ENCODE results near the gene SURF1.
A peak's percentile ranks its signal among the peaks of the same experiment; 100 is the strongest.

Gene SURF1

DNA sequence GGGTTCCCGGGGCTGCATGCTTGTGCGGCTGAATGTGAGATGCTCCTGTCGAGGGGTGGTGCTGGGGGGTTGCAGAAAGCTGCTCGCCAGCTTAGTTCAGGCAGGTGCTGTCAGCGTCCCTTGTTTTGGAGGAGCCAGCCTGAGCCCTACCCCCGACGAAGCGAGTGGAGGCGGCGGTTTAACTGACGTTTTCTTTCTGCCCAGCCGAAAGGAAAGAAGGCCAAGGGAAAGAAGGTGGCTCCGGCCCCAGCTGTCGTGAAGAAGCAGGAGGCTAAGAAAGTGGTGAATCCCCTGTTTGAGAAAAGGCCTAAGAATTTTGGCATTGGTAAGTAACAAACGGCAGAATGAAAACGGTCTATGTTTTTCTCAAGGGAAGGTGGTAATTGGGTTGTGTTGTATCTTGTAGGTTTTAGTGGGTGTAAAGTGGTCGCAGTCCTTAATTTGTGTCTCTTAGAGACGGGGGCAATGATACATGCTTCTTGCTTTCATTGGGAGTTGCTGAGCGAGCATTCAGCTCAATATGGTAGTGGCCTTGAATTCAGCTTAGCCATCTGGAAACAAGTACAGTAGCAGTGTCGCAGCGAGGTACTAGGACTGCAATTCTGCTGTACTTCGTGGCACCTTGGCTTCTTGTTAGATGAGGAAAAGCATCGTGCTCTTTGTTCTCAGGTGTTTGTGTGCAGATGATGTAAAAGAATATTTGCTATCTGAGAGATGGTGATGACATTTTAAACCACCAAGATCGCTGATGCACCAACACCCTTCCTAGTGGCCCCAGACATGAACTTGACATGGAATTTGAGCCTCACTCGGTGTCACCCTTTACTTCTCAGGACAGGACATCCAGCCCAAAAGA, 7.3 kb downstream of the SURF1 start:
- H3K4me3 Mint-ChIP-seq = peak overlapping the region; percentile 99

DNA sequence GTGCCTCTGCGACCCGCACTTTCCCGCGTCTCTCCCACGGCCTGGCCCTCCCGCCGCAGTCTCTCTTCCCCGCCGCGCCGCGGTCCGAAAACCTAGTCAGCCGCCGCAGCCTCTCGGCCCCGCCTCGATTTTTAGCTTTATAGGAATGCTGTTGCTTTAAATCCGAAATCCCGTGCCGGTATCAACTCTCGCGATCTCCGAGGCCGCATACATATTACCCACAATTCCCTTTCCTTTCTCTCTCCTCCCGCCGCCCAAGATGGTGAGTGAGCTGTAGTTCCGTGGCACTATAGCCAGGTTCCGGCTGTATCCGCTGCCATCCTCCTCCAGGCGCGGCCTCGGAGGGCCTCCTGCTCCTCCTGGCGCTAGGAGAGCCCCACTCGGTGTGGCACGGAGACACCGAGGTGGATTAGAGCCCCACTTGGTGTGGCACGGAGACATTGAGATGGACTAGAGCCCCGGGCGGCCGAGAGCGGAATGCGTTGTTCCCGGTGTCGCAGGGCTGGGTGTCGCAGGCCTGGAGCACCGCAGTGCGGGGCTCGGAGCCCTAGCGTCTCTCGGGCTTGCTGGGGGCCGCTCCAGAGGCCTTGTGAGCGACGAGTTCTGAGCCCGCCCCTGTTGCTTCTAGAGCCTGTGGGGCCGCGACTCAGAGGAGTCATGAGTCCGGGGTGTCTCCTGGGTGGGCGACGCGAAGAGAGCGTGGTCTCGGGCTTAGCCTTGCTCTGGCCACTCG, 8.1 kb downstream of the SURF1 start, which contains the start of the genes MED22 and RPL7A:
Gene MED22 (minus strand): TSS at position 147 of the 733 bp plus-strand sequence. CDS start 1,469 bp downstream, outside the sequence.
Gene RPL7A (plus strand): TSS at position 234 of the 733 bp plus-strand sequence. CDS start 26 bp downstream, at position 260.
- H3K27ac Mint-ChIP-seq = peak within 1 kb of the TSS; percentile 95
- H3K36me3 Mint-ChIP-seq = peaks cover 26% of the 10 kb centered on the region
- H3K4me1 Mint-ChIP-seq = peaks cover 23% of the 10 kb centered on the region
- ATAC-seq (ENCODE audit: low read depth) = peak; percentile 87
- no peaks in the 10 kb centered on the region for H3K27me3 Mint-ChIP-seq
- DNase-seq (ENCODE audit: low spot score in 2 of 2) = peak; percentile 84 to 90
- peak within 1 kb of the TSS; percentile 99 for H3K4me3 Mint-ChIP-seq
- no peaks in the 10 kb centered on the region for H3K9me3 Mint-ChIP-seq

More for the DNA sequence above, 7.3 kb downstream of the SURF1 start:
- peak overlapping the region; percentile 95 for H3K27ac Mint-ChIP-seq
- DNase-seq (ENCODE audit: low spot score in 2 of 2) (no peak), ATAC-seq (ENCODE audit: low read depth) (no peak)
- H3K4me1 Mint-ChIP-seq = peaks cover 26% of the 10 kb centered on the region
- H3K9me3 Mint-ChIP-seq = no peaks in the 10 kb centered on the region
- H3K36me3 Mint-ChIP-seq = peaks cover 26% of the 10 kb centered on the region
- no peaks in the 10 kb centered on the region for H3K27me3 Mint-ChIP-seq

GRCh38 chr9:133347515-133347984, 8.7 kb downstream of the SURF1 start:
- peaks cover 21% of the 10 kb centered on the region for H3K4me1 Mint-ChIP-seq
- H3K27me3 Mint-ChIP-seq = no peaks in the 10 kb centered on the region
- H3K36me3 Mint-ChIP-seq = peaks cover 25% of the 10 kb centered on the region
- ATAC-seq (ENCODE audit: low read depth) (peak; percentile 47), DNase-seq (ENCODE audit: low spot score in 2 of 2) (peak; percentile 53 to 63)
- no peaks in the 10 kb centered on the region for H3K9me3 Mint-ChIP-seq
- peak overlapping the region; percentile 95 for H3K27ac Mint-ChIP-seq
- peak overlapping the region; percentile 99 for H3K4me3 Mint-ChIP-seq

- H3K36me3 Mint-ChIP-seq = peaks cover 28% of the 10 kb centered on the region
- DNase-seq (ENCODE audit: low spot score in 2 of 2) (no peak), ATAC-seq (ENCODE audit: low read depth) (no peak)
- H3K4me3 Mint-ChIP-seq = peak overlapping the region; percentile 99
- peaks cover 32% of the 10 kb centered on the region for H3K4me1 Mint-ChIP-seq
- peak overlapping the region; percentile 95 for H3K27ac Mint-ChIP-seq
- no peaks in the 10 kb centered on the region for H3K27me3 Mint-ChIP-seq
- H3K9me3 Mint-ChIP-seq = no peaks in the 10 kb centered on the region
These were observed 10.1 kb downstream of the SURF1 start for GRCh38 chr9:133346021-133346785.

DNA sequence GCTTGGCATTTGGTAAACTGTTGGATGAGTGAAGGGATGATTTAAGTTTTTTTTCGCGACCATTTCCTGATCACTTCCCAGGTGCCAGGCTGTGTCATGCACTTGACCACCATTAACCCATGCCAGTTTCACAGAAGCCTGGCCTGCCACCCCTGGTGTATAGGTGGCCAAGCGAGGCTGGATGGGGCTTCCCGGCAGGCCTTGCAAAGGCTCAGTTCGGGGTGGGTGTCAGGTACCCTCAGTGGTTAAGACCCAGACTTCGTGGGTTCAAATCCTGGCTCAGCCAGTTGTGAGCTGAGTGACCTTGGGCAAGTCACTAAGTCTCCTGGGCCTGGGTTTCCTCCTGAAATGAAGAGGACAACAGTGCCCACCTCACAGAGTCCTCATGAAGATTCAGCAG, 10.7 kb downstream of the SURF1 start:
- Mint-ChIP-seq H3K4me1 (peaks cover 34% of the 10 kb centered on the region), H3K36me3 (peaks cover 29% of the 10 kb centered on the region), H3K9me3 (no peaks in the 10 kb centered on the region), H3K27ac (no peak overlapping the region), H3K27me3 (no peaks in the 10 kb centered on the region), H3K4me3 (no peak overlapping the region)
- DNase-seq (ENCODE audit: low spot score in 2 of 2) (no peak), ATAC-seq (ENCODE audit: low read depth) (no peak)

- Mint-ChIP-seq H3K4me1 (peaks cover 40% of the 10 kb centered on the region), H3K27me3 (no peaks in the 10 kb centered on the region), H3K36me3 (peaks cover 33% of the 10 kb centered on the region), H3K27ac (no peak overlapping the region), H3K9me3 (no peaks in the 10 kb centered on the region), H3K4me3 (no peak overlapping the region)
- DNase-seq (ENCODE audit: low spot score in 2 of 2) (no peak), ATAC-seq (ENCODE audit: low read depth) (no peak)
These were observed 11.3 kb downstream of the SURF1 start for GRCh38 chr9:133344979-133345378.

DNA sequence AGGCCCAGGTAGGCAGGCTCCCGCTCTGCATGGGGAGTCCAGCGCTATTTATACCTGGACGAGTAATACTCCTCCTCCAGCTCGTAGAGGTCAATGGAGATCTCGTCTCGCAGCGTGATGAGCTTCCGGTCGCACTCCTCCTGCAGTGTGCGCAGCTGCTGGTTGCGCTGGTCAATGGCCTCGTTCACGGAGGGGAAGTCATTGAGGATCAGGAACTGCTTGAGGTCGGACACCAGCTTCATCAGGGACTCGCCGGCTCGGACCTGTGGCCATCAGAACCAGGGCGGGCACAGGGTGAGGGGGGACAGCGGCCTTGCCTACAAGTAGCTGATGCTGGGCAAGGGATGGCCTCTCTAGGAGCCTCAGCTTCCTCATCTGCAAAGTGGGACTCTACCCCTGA, 12.2 kb downstream of the SURF1 start:
- ATAC-seq (ENCODE audit: low read depth) (no peak), DNase-seq (ENCODE audit: low spot score in 2 of 2) (no peak)
- H3K4me3 Mint-ChIP-seq = no peak overlapping the region
- peaks cover 34% of the 10 kb centered on the region for H3K36me3 Mint-ChIP-seq
- no peaks in the 10 kb centered on the region for H3K9me3 Mint-ChIP-seq
- H3K4me1 Mint-ChIP-seq = peaks cover 42% of the 10 kb centered on the region
- H3K27ac Mint-ChIP-seq = no peak overlapping the region
- no peaks in the 10 kb centered on the region for H3K27me3 Mint-ChIP-seq

DNA sequence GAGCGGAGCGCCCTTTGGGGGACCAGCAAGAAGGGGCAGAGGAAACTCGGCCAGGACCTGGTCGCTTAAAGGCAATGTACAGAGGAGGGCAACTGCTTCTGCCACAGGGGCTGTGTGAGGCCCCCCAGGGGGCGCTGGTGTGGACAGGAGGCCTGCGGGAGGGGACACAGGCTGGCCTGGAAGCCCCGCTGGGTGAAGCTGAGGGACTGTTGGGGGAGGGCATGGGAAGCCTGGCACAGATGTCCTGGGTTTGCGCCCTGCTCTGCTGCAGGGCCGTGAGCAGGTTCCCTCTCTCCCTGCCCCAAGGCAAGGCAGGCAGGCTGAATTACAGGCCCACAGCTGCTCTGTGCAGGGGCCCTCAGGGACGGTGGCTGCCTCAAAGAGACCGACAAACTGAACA, 13.7 kb downstream of the SURF1 start:
- Mint-ChIP-seq H3K36me3 (peaks cover 32% of the 10 kb centered on the region), H3K27ac (peak overlapping the region; percentile 84), H3K27me3 (no peaks in the 10 kb centered on the region), H3K9me3 (no peaks in the 10 kb centered on the region), H3K4me1 (peaks cover 44% of the 10 kb centered on the region), H3K4me3 (no peak overlapping the region)
- ATAC-seq (ENCODE audit: low read depth) = no peak
- DNase-seq (ENCODE audit: low spot score in 2 of 2) = no peak

GRCh38 chr9:133342069-133342406, 14.2 kb downstream of the SURF1 start:
- Mint-ChIP-seq H3K9me3 (no peaks in the 10 kb centered on the region), H3K4me1 (peaks cover 42% of the 10 kb centered on the region), H3K4me3 (no peak overlapping the region), H3K27me3 (no peaks in the 10 kb centered on the region), H3K36me3 (peaks cover 31% of the 10 kb centered on the region), H3K27ac (peak overlapping the region; percentile 84)
- no peak for ATAC-seq (ENCODE audit: low read depth)
- DNase-seq (ENCODE audit: low spot score in 2 of 2) = no peak

GRCh38 chr9:133341369-133342068, 14.8 kb downstream of the SURF1 start:
- Mint-ChIP-seq H3K27ac (peak overlapping the region; percentile 84), H3K4me1 (peaks cover 37% of the 10 kb centered on the region), H3K9me3 (no peaks in the 10 kb centered on the region), H3K27me3 (no peaks in the 10 kb centered on the region), H3K4me3 (peak overlapping the region; percentile 30), H3K36me3 (peaks cover 29% of the 10 kb centered on the region)
- DNase-seq (ENCODE audit: low spot score in 2 of 2) = no peak
- ATAC-seq (ENCODE audit: low read depth) = no peak

GRCh38 chr9:133340916-133341315, 15.4 kb downstream of the SURF1 start:
- no peak for DNase-seq (ENCODE audit: low spot score in 2 of 2)
- H3K36me3 Mint-ChIP-seq = peaks cover 29% of the 10 kb centered on the region
- peak overlapping the region; percentile 37 for H3K4me3 Mint-ChIP-seq
- H3K4me1 Mint-ChIP-seq = peaks cover 37% of the 10 kb centered on the region
- no peak for ATAC-seq (ENCODE audit: low read depth)
- H3K27ac Mint-ChIP-seq = peak overlapping the region; percentile 84
- no peaks in the 10 kb centered on the region for H3K9me3 Mint-ChIP-seq
- no peaks in the 10 kb centered on the region for H3K27me3 Mint-ChIP-seq

GRCh38 chr9:133340256-133340655, 16.0 kb downstream of the SURF1 start:
- no peak for DNase-seq (ENCODE audit: low spot score in 2 of 2)
- Mint-ChIP-seq H3K4me1 (peaks cover 41% of the 10 kb centered on the region), H3K27ac (peak overlapping the region; percentile 84), H3K36me3 (peaks cover 29% of the 10 kb centered on the region), H3K4me3 (peak overlapping the region; percentile 37), H3K9me3 (no peaks in the 10 kb centered on the region), H3K27me3 (no peaks in the 10 kb centered on the region)
- ATAC-seq (ENCODE audit: low read depth) = peak; percentile 49

- Mint-ChIP-seq H3K27me3 (no peaks in the 10 kb centered on the region), H3K9me3 (no peaks in the 10 kb centered on the region), H3K4me1 (peaks cover 41% of the 10 kb centered on the region), H3K36me3 (peaks cover 29% of the 10 kb centered on the region), H3K27ac (peak overlapping the region; percentile 84), H3K4me3 (peak overlapping the region; percentile 60)
- DNase-seq (ENCODE audit: low spot score in 2 of 2) = no peak
- ATAC-seq (ENCODE audit: low read depth) = no peak
These were observed 16.6 kb downstream of the SURF1 start for GRCh38 chr9:133339641-133340040.

All from memory B cell (primary cell).